OCI-LY7 (cell line): ENCODE measurements around the gene S100A3.

Experiments used
- EZH2phosphoT487 ChIP-seq: fragments of 200-600 bp; sonication (generic); IDR thresholded peaks from 2 replicates; pipeline ENCODE4 v1.6.1; 2018; ENCODE audit warnings: low read depth, borderline replicate concordance, mild to moderate bottlenecking, mixed run types, antibody characterized with exemption, low read length, moderate library complexity, mixed read lengths
- TF ChIP-seq, protein P1 (sequence below): fragments of 200-600 bp; sonication (generic); conservative IDR thresholded peaks from 2 replicates; pipeline ENCODE4 v1.5.1; 2014; ENCODE audit warnings: mild to moderate bottlenecking, antibody characterized with exemption, low read length, moderate library complexity, mixed read lengths

DNA sequence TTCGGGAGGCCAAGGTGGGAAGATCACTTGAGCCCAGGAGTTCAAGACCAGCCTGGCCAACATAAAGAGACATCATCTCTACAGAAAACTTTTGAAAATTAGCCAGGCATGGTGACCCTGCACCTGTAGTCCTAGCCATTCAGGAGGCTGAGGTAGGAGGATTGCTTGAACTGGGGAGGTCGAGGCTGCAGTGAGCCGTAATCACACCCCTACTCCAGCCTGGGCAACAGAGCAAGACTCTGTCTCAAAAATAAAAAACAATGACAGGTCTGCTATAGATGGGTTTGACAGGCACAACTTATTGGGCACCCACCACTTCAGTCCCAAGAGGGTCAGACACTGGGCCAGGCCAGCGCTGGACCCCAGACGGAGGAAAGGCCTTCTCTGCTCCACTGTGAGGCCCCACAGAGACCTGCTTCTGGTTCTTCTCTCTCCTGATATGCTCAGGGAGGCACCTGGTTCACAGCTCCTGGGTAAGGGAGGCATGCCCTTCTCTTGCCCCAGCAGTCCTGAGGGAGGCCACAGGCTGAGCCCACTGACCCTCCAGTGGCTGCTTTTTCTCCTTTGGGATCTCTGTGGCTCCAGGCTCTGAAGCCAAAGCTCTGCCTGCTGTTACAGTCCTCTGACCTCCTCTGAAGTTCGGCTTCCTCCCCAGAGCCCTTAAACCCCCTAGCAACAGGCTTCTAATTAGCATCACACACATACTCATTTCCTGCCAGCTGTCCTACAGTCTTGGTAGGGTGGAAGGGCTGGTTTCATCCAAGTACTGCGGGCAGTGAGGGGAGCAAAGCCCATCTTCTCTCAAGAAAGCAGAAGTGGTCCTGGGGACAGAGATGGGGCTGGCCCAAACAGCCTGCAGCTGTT, 49.5 kb upstream of the S100A3 start:
- TF ChIP-seq, protein P1, sequence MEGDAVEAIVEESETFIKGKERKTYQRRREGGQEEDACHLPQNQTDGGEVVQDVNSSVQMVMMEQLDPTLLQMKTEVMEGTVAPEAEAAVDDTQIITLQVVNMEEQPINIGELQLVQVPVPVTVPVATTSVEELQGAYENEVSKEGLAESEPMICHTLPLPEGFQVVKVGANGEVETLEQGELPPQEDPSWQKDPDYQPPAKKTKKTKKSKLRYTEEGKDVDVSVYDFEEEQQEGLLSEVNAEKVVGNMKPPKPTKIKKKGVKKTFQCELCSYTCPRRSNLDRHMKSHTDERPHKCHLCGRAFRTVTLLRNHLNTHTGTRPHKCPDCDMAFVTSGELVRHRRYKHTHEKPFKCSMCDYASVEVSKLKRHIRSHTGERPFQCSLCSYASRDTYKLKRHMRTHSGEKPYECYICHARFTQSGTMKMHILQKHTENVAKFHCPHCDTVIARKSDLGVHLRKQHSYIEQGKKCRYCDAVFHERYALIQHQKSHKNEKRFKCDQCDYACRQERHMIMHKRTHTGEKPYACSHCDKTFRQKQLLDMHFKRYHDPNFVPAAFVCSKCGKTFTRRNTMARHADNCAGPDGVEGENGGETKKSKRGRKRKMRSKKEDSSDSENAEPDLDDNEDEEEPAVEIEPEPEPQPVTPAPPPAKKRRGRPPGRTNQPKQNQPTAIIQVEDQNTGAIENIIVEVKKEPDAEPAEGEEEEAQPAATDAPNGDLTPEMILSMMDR, result no peak
- TF ChIP-seq EZH2phosphoT487, result no peak
